Liver (tissue), 9 donors: ENCODE measurements around the gene ENTR1. TPM values are rescaled to one million over a fixed set of nuclear protein-coding genes. Genes with fewer than 3 reads are reported as not detected.

Experiments
- DNase-seq: peaks from one replicate; pipeline ENCODE4 v3.0.0-alpha.2; 2017; ENCODE audit warnings: low spot score
- H3K27ac ChIP-seq, 2 donors: one replicate each; pipeline ENCODE4 v1.7.0; 2013; ENCODE audit warnings: inconsistent platforms in 2 of 2, low read length in 2 of 2, control low read depth in 1 of 2, low read depth in 1 of 2, mild to moderate bottlenecking in 1 of 2
- H3K27me3 ChIP-seq, 4 donors: one replicate each; pipeline versions ENCODE4 v1.6.1 to v1.7.0; 2013; ENCODE audit warnings: low read length in 3 of 4, inconsistent platforms in 1 of 4, mild to moderate bottlenecking in 1 of 4, moderate library complexity in 1 of 4; ENCODE audit not compliant: control insufficient read depth in 4 of 4, insufficient read depth in 4 of 4
- H3K36me3 ChIP-seq, 4 donors: one replicate each; pipeline versions ENCODE4 v1.6.1 to v1.7.0; 2013; ENCODE audit warnings: low read length in 3 of 4, mild to moderate bottlenecking in 3 of 4, low read depth in 1 of 4, moderate library complexity in 1 of 4; ENCODE audit not compliant: control insufficient read depth in 4 of 4, insufficient read depth in 3 of 4
- H3K4me1 ChIP-seq, 4 donors: one replicate each; pipeline versions ENCODE4 v1.6.1 to v1.7.0; 2013; ENCODE audit warnings: low read length in 3 of 4, mild to moderate bottlenecking in 3 of 4, moderate library complexity in 1 of 4; ENCODE audit not compliant: control insufficient read depth in 4 of 4, insufficient read depth in 4 of 4
- H3K4me3 ChIP-seq, 3 donors: one replicate each; pipeline versions ENCODE4 v1.6.1 to v1.7.0; 2013; ENCODE audit warnings: low read length in 3 of 3, control low read depth in 1 of 3, low read depth in 1 of 3, mild to moderate bottlenecking in 1 of 3
- H3K9ac ChIP-seq, 2 donors: one replicate each; pipeline ENCODE4 v1.7.0; 2013; ENCODE audit warnings: low read length in 2 of 2, mild to moderate bottlenecking in 2 of 2, moderate library complexity in 2 of 2, control low read depth in 1 of 2, low read depth in 1 of 2
- H3K9me3 ChIP-seq, 4 donors: one replicate each; pipeline versions ENCODE4 v1.6.1 to v1.7.0; 2013; ENCODE audit warnings: low read length in 3 of 4; ENCODE audit not compliant: control insufficient read depth in 4 of 4
- EGR1 ChIP-seq, 2 donors: IDR thresholded peaks; 2 replicates each; pipeline ENCODE4 v1.6.1; 2016 to 2018; ENCODE audit warnings: antibody characterized with exemption in 2 of 2, low read depth in 2 of 2
- FOXA1 ChIP-seq: IDR thresholded peaks from 2 replicates; pipeline ENCODE4 v1.6.1; 2016; ENCODE audit warnings: antibody characterized with exemption
- FOXA2 ChIP-seq: IDR thresholded peaks from 2 replicates; pipeline ENCODE4 v1.6.1; 2016; ENCODE audit warnings: antibody characterized with exemption
- GABPA ChIP-seq, 2 donors: IDR thresholded peaks in 1 of 2; conservative IDR thresholded peaks in 1 of 2; 2 replicates each; pipeline ENCODE4 v1.6.1; 2016; ENCODE audit warnings: antibody characterized with exemption in 2 of 2, mild to moderate bottlenecking in 1 of 2, moderate library complexity in 1 of 2
- HNF4A ChIP-seq, 2 donors: conservative IDR thresholded peaks; 2 replicates each; pipeline ENCODE4 v1.6.1; 2016; ENCODE audit warnings: antibody characterized with exemption in 2 of 2, mild to moderate bottlenecking in 2 of 2
- NR2F2 ChIP-seq: IDR thresholded peaks from 2 replicates; pipeline ENCODE4 v1.6.1; 2016; ENCODE audit warnings: antibody characterized with exemption
- REST ChIP-seq: IDR thresholded peaks from 2 replicates; pipeline ENCODE4 v1.6.1; 2016; ENCODE audit warnings: antibody characterized with exemption, mild to moderate bottlenecking
- TAF1 ChIP-seq: conservative IDR thresholded peaks from 2 replicates; pipeline ENCODE4 v1.6.1; 2016; ENCODE audit warnings: antibody characterized with exemption, mild to moderate bottlenecking
- YY1 ChIP-seq: IDR thresholded peaks from 2 replicates; pipeline ENCODE4 v1.6.1; 2016; ENCODE audit warnings: antibody characterized with exemption, mild to moderate bottlenecking
- WGBS: extraction: QIAGEN DNeasy Blood & Tissue Kit; methylation state at CpG from one replicate; pipeline ENCODE4 v1.1.7; 2013; 5-methylcytosine and 5-hydroxymethylcytosine counted together
- polyA plus RNA-seq, 2 donors: library from polyadenylated mRNA; stranded (reverse) in 1 of 2; unstranded in 1 of 2; fragments of 200-250 nt in 1 of 2; fragments of >200 nt in 1 of 2; fragmentation: Nextera tagmentation in 1 of 2; extraction: Ambion mirVana in 1 of 2; gene quantifications; one replicate each; pipeline versions ENCODE4 v1.2.1 to v1.2.3, GENCODE V29; 2013 to 2015
- total RNA-seq, 2 donors: library from RNA; depleted of rRNA; stranded (reverse); fragments of >200 nt; gene quantifications; one replicate each; pipeline ENCODE4 v1.2.3, GENCODE V29; 2014
- donor health status: healthy.
- donor health status: healthy.
- donor health status: healthy.
- donor health status: healthy.
- donor health status: healthy.

Gene ENTR1
- 10 to 100 TPM; 11.0 to 25.6 TPM for total RNA-seq
- 10 to 100 TPM; 12.7 to 28.1 TPM for polyA plus RNA-seq

GRCh38 chr9:136410500-136411287 is at the start of gene ENTR1, which contains the start of gene PMPCA:
ENTR1 (minus strand) TSS chr9:136410614; CDS start chr9:136410397, 217 bp downstream.
PMPCA (plus strand) TSS chr9:136410658; CDS start chr9:136410669, 11 bp downstream.
- WGBS: under 1% methylated on average over 83 of the region's 83 CpGs
- peak; percentile 95 for DNase-seq
- peaks cover 3 to 22% (median 17%) of the 10 kb centered on the region in 4 donors for H3K4me1 ChIP-seq

GRCh38 chr9:136459425-136459824 is 49.0 kb upstream of the ENTR1 start:
- Histone ChIP-seq H3K9ac (no peak overlapping the region), H3K4me3 (no peak overlapping the region), H3K27me3 (no peaks in the 10 kb centered on the region), H3K27ac (no peak overlapping the region), H3K4me1 (no peaks in the 10 kb centered on the region), H3K9me3 (no peaks in the 10 kb centered on the region), H3K36me3 (peaks cover 41 to 93% (median 76%) of the 10 kb centered on the region in 4 donors)
- WGBS: 96% methylated on average over 28 of the region's 28 CpGs
- no peak for DNase-seq
- TF ChIP-seq FOXA2 (no peak), HNF4A (conservative IDR thresholded peaks at IDR 0.05) (no peak), REST (no peak), NR2F2 (no peak)

More at GRCh38 chr9:136410500-136411287, at the start of gene ENTR1, which contains the start of gene PMPCA:
- H3K36me3 ChIP-seq: peaks cover 9 to 43% (median 22%) of the 10 kb centered on the region in 4 donors
- peak within 1 kb of the TSS; percentile 73 to 85 for H3K9ac ChIP-seq
- H3K27me3 ChIP-seq: no peaks in the 10 kb centered on the region
- H3K27ac ChIP-seq: peak within 1 kb of the TSS; percentile 82 to 88
- TF ChIP-seq YY1 (peak; percentile 99), FOXA1 (no peak), TAF1 (no peak), REST (peak; percentile 21), EGR1 (IDR thresholded peaks at IDR 0.05; ENCODE audit: low read depth in 2 of 2) (peak; percentile 80 to 96), GABPA (IDR thresholded peaks at IDR 0.05 in 1 of 2, conservative IDR thresholded peaks at IDR 0.05 in 1 of 2) (peak; percentile 79 to 94)
- H3K4me3 ChIP-seq: peak within 1 kb of the TSS; percentile 75 to 95 (median 88)
- no peaks in the 10 kb centered on the region for H3K9me3 ChIP-seq
